H1 (cell line): ENCODE data around the gene BBS5. TPM values are rescaled to one million over a fixed set of nuclear protein-coding genes. Genes with fewer than 3 reads are reported as not detected.
A peak's percentile ranks its signal among the peaks of the same experiment; 100 is the strongest.

Source experiments
- CTCF ChIA-PET: fragments of 300-600 bp; sonication (Branson Sonifier 250); formaldehyde crosslinking; loops from one replicate; lab custom pipeline; 2021; ENCODE audit not compliant: partially characterized antibody; lab: Charles Lee
- POLR2A ChIA-PET: fragments of 300-600 bp; sonication (Branson Sonifier 250); formaldehyde crosslinking; loops from one replicate; lab custom pipeline; 2021; ENCODE audit warnings: inconsistent platforms; ENCODE audit not compliant: partially characterized antibody; lab: Charles Lee
- DNase-seq, 2 experiments: peaks; one replicate each; pipeline versions ENCODE4 v3.0.0 to v3.0.0-alpha.2; 2010 to 2022; ENCODE audit warnings: low spot score in 2 of 2, low read depth in 1 of 2, mixed read lengths in 1 of 2
- FAIRE-seq: peaks from 2 replicates; lab custom pipeline; 2011; peaks lifted over from hg19 to GRCh38; lab: Jason Lieb, UNC
- H2AFZ ChIP-seq: 2 replicates; pipeline ENCODE4 v1.8.1; 2012; ENCODE audit warnings: low read length, inconsistent platforms
- H2AK5ac ChIP-seq: 2 replicates; pipeline ENCODE4 v1.6.1; 2013; ENCODE audit warnings: low read depth, low read length
- H2BK120ac ChIP-seq: replicated peaks from 2 replicates; pipeline ENCODE3; 2013; ENCODE audit warnings: low read depth, low read length, inconsistent platforms
- H2BK12ac ChIP-seq: 2 replicates; pipeline ENCODE4 v1.6.1; 2013; ENCODE audit warnings: low read depth, low read length
- H2BK15ac ChIP-seq: 2 replicates; pipeline ENCODE4 v1.6.1; 2013; ENCODE audit warnings: low read length
- H2BK20ac ChIP-seq: 2 replicates; pipeline ENCODE4 v1.6.1; 2013; ENCODE audit warnings: low read length
- H2BK5ac ChIP-seq: 2 replicates; pipeline ENCODE4 v1.6.1; 2013; ENCODE audit warnings: low read depth, low read length
- H3K14ac ChIP-seq: 2 replicates; pipeline ENCODE4 v1.6.1; 2013; ENCODE audit warnings: inconsistent platforms; ENCODE audit not compliant: insufficient read length
- H3K18ac ChIP-seq: 2 replicates; pipeline ENCODE4 v1.6.1; 2013; ENCODE audit warnings: low read length; ENCODE audit errors: extremely low read depth
- H3K23ac ChIP-seq: 2 replicates; pipeline ENCODE4 v1.6.1; 2013; ENCODE audit warnings: inconsistent platforms; ENCODE audit not compliant: insufficient read length
- H3K23me2 ChIP-seq: 2 replicates; pipeline ENCODE4 v1.6.1; 2013; ENCODE audit warnings: low read depth, low read length
- H3K27ac ChIP-seq: 2 replicates; pipeline ENCODE4 v1.6.1; 2011; ENCODE audit warnings: low read depth, low read length, inconsistent platforms
- H3K27me3 ChIP-seq, 4 experiments: replicated peaks in 1 of 4; 1 replicate in 1 of 4; 2 replicates in 3 of 4; pipeline versions ENCODE4 v1.6.1 to v1.8.1; 2011 to 2013; ENCODE audit warnings: low read length in 3 of 4, mild to moderate bottlenecking in 3 of 4, inconsistent platforms in 2 of 4, mixed read lengths in 2 of 4, moderate library complexity in 1 of 4; ENCODE audit not compliant: control insufficient read depth in 3 of 4, insufficient read depth in 3 of 4; ENCODE audit errors: extremely low read depth in 1 of 4
- H3K36me3 ChIP-seq, 4 experiments: 2 replicates each; pipeline versions ENCODE4 v1.6.1 to v1.8.1; 2011 to 2013; ENCODE audit warnings: mild to moderate bottlenecking in 4 of 4, low read length in 3 of 4, moderate library complexity in 2 of 4, control low read depth in 1 of 4, inconsistent platforms in 1 of 4; ENCODE audit not compliant: insufficient read depth in 4 of 4, control insufficient read depth in 2 of 4
- H3K4ac ChIP-seq: replicated peaks from 2 replicates; pipeline ENCODE3; 2013; ENCODE audit warnings: low read length, low read depth, mixed read lengths, inconsistent platforms; ENCODE audit not compliant: insufficient read length
- H3K4me1 ChIP-seq, 4 experiments: replicated peaks in 1 of 4; 1 replicate in 1 of 4; 2 replicates in 3 of 4; pipeline versions ENCODE4 v1.6.1 to v1.8.1; 2011 to 2013; ENCODE audit warnings: low read length in 3 of 4, inconsistent platforms in 2 of 4, mixed read lengths in 1 of 4; ENCODE audit not compliant: insufficient read depth in 4 of 4, control insufficient read depth in 3 of 4
- H3K4me2 ChIP-seq, 2 experiments: 2 replicates each; pipeline versions ENCODE4 v1.6.1 to v1.8.1; 2011 to 2013; ENCODE audit warnings: low read depth in 2 of 2, low read length in 2 of 2, control low read depth in 1 of 2, inconsistent platforms in 1 of 2, mild to moderate bottlenecking in 1 of 2; ENCODE audit not compliant: insufficient read depth in 1 of 2
- H3K4me3 ChIP-seq, 4 experiments: fragments of 200-600, 300-600 bp in 1 of 4; sonication (generic), shearing (Covaris generic), sonication (Bioruptor Twin) in 1 of 4; 2 replicates each; pipeline versions ENCODE4 v1.5.1 to v1.8.1; 2011 to 2016; ENCODE audit warnings: low read length in 4 of 4, low read depth in 3 of 4, control low read depth in 2 of 4, inconsistent platforms in 2 of 4, mild to moderate bottlenecking in 2 of 4, mixed read lengths in 1 of 4, moderate library complexity in 1 of 4; ENCODE audit not compliant: insufficient read depth in 2 of 4; ENCODE audit errors: extremely low read depth in 1 of 4
- H3K56ac ChIP-seq: replicated peaks from 2 replicates; pipeline ENCODE3; 2013; ENCODE audit warnings: low read depth, mild to moderate bottlenecking, mixed read lengths, low read length, inconsistent platforms; ENCODE audit not compliant: insufficient read length
- H3K79me1 ChIP-seq: 2 replicates; pipeline ENCODE4 v1.6.1; 2013; ENCODE audit warnings: low read depth, low read length, control low read depth
- H3K79me2 ChIP-seq, 2 experiments: 2 replicates each; pipeline versions ENCODE4 v1.6.1 to v1.8.1; 2012 to 2013; ENCODE audit warnings: low read length in 2 of 2, mild to moderate bottlenecking in 2 of 2, inconsistent platforms in 1 of 2; ENCODE audit not compliant: insufficient read depth in 2 of 2, control insufficient read depth in 1 of 2
- H3K9ac ChIP-seq, 4 experiments: replicated peaks in 1 of 4; 1 replicate in 1 of 4; 2 replicates in 3 of 4; pipeline versions ENCODE4 v1.6.1 to v1.8.1; 2011 to 2013; ENCODE audit warnings: low read depth in 3 of 4, low read length in 3 of 4, control low read depth in 2 of 4, mild to moderate bottlenecking in 2 of 4, moderate library complexity in 2 of 4, inconsistent platforms in 1 of 4; ENCODE audit errors: extremely low read depth in 1 of 4
- H3K9me3 ChIP-seq, 2 experiments: 2 replicates each; pipeline versions ENCODE4 v1.6.1 to v1.8.1; 2012 to 2013; ENCODE audit warnings: mild to moderate bottlenecking in 2 of 2, moderate library complexity in 2 of 2, control low read depth in 1 of 2, inconsistent platforms in 1 of 2, low read depth in 1 of 2, low read length in 1 of 2, mixed read lengths in 1 of 2; ENCODE audit not compliant: insufficient read depth in 2 of 2
- H4K20me1 ChIP-seq, 2 experiments: replicated peaks in 1 of 2; 2 replicates each; pipeline versions ENCODE3 to v1.8.1; 2011 to 2013; ENCODE audit warnings: inconsistent platforms in 2 of 2, low read length in 2 of 2, mild to moderate bottlenecking in 1 of 2; ENCODE audit not compliant: insufficient read depth in 2 of 2, control insufficient read depth in 1 of 2
- H4K5ac ChIP-seq: 2 replicates; pipeline ENCODE4 v1.6.1; 2013; ENCODE audit warnings: low read length, low read depth, mixed read lengths, inconsistent platforms; ENCODE audit not compliant: insufficient read length
- H4K8ac ChIP-seq: 2 replicates; pipeline ENCODE4 v1.8.0; 2013; ENCODE audit warnings: mild to moderate bottlenecking, moderate library complexity, low read length, inconsistent platforms; ENCODE audit not compliant: insufficient read depth; ENCODE audit errors: extremely low read depth
- H4K91ac ChIP-seq: replicated peaks from 2 replicates; pipeline ENCODE3; 2013; ENCODE audit warnings: low read length, mixed read lengths, inconsistent platforms; ENCODE audit not compliant: insufficient read length
- ASH2L ChIP-seq: fragments of 200-600, 300-600 bp; sonication (generic); IDR thresholded peaks from one replicate; pipeline ENCODE4 v1.7.1; 2017; ENCODE audit warnings: low read length
- KDM5A ChIP-seq: fragments of 200-600 bp; IDR thresholded peaks from 2 replicates; pipeline ENCODE4 v1.7.1; 2012; ENCODE audit warnings: mild to moderate bottlenecking, low read length, inconsistent platforms, mixed read lengths
- POU5F1 ChIP-seq: IDR thresholded peaks from 2 replicates; pipeline ENCODE4 v1.6.1; 2011; ENCODE audit warnings: low read depth, mild to moderate bottlenecking, low read length, moderate library complexity
- SRF ChIP-seq: IDR thresholded peaks from 2 replicates; pipeline ENCODE4 v1.6.1; 2011; ENCODE audit warnings: mild to moderate bottlenecking, low read depth, low read length, moderate library complexity
- SUZ12 ChIP-seq: fragments of 200-600 bp; sonication (generic); IDR thresholded peaks from 2 replicates; pipeline ENCODE4 v1.6.1; 2012; ENCODE audit warnings: mild to moderate bottlenecking, inconsistent platforms, low read length, moderate library complexity, mixed read lengths
- WGBS, 2 experiments: shearing (Covaris generic) in 1 of 2; methylation state at CpG; one replicate each; pipeline versions ENCODE4 v1.1.6 to v1.1.7; 2013 to 2015; ENCODE audit warnings: low lambda C conversion rate in 2 of 2, mixed read lengths in 2 of 2, inconsistent platforms in 1 of 2, low coverage in 1 of 2, missing lambda C conversion rate in 1 of 2; ENCODE audit not compliant: insufficient replicate concordance in 2 of 2, insufficient coverage in 1 of 2, insufficient read length in 1 of 2; ENCODE audit errors: extremely low coverage in 1 of 2, missing lambda C conversion rate in 1 of 2; 5-methylcytosine and 5-hydroxymethylcytosine counted together
- polyA plus RNA-seq, 7 experiments: library from polyadenylated mRNA; depleted of rRNA in 3 of 7; stranded (reverse) in 5 of 7; unstranded in 2 of 7; fragments of >200 nt in 5 of 7; fragments of 200-250 nt in 2 of 7; gene quantifications; 1 replicate in 5 of 7; 2 replicates in 1 of 7; 4 replicates in 1 of 7; pipeline versions ENCODE4 v1.2.1 to v1.2.3, GENCODE V29; 2011 to 2013; ENCODE audit warnings: missing spikeins in 2 of 7, mixed read lengths in 2 of 7
- total RNA-seq: library from RNA; stranded (reverse); fragmentation: NEBNext Ultra II Directional; extraction: Animal tissue kit (Norgen Biotek cat#: 25700); gene quantifications from 2 replicates; pipeline ENCODE4 v1.2.1, GENCODE V29; 2021

BBS5 gene
- total and polyA plus RNA-seq, 2 of the 8 experiments (the other 6 are each of a cell fraction or from before 2014, with no cell fraction given), result 0.20 to 0.36 TPM

DNA sequence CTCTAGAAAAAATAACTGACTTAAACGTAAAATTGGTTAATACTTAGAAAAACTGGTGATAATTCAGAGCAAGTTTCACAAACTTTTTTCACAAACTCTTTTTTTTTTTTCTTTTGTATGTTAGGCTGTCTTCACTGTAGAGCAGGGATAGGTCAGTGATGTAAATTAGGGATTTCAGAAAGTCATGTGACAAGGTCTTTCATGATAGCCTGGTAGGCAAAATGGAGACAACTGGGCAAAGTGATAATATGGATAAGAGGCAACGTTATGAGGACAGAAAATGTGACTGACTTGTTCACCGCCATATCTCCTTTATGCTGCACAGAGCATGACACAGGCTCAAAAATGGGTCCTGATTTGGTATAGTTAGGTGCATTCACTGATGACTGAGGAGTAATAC lies 39.4 kb upstream of the BBS5 start:
- TF ChIP-seq POU5F1 (no peak), SUZ12 (no peak), KDM5A (no peak), ASH2L (no peak), SRF (no peak)
- H3K18ac ChIP-seq, result no peak overlapping the region
- FAIRE-seq, result no peak
- WGBS, 2 experiments, result 93% methylated on average over 3 of the region's 3 CpGs; no CpG with 5 or more reads in 1 of the 2 experiments
- H2AK5ac ChIP-seq, result no peak overlapping the region
- no peak overlapping the region for H2BK120ac ChIP-seq
- H4K5ac ChIP-seq, result no peak overlapping the region
- no peaks in the 10 kb centered on the region for H3K79me2 ChIP-seq
- H3K23ac ChIP-seq, result no peak overlapping the region
- H3K9me3 ChIP-seq, result no peaks in the 10 kb centered on the region
- no peak overlapping the region for H3K4ac ChIP-seq
- H4K20me1 ChIP-seq, result no peaks in the 10 kb centered on the region
- H3K56ac ChIP-seq, result no peak overlapping the region
- CTCF ChIA-PET, result interaction anchor here (0.6 to 1.7 kb wide), 2 partner anchors 12 to 153 kb away, joined by 5 to 6 read pairs; no protein-coding TSS in a partner anchor
- no peaks in the 10 kb centered on the region for H3K27me3 ChIP-seq
- no peaks in the 10 kb centered on the region for H3K23me2 ChIP-seq
- no peak overlapping the region for H3K9ac ChIP-seq
- H2AFZ ChIP-seq, result peak overlapping the region; percentile 96; the same call in 1 of the 2 replicates
- H3K4me3 ChIP-seq, result no peak overlapping the region
- H2BK12ac ChIP-seq, result no peak overlapping the region
- H3K4me1 ChIP-seq, result no peaks in the 10 kb centered on the region
- H3K14ac ChIP-seq, result no peak overlapping the region
- H3K36me3 ChIP-seq, result no peaks in the 10 kb centered on the region
- no peaks in the 10 kb centered on the region for H3K79me1 ChIP-seq
- H4K91ac ChIP-seq, result no peak overlapping the region
- no peak overlapping the region for H2BK15ac ChIP-seq
- no peak overlapping the region for H3K4me2 ChIP-seq
- H3K27ac ChIP-seq, result no peak overlapping the region
- no peak overlapping the region for H4K8ac ChIP-seq
- no peak for DNase-seq
- no peak overlapping the region for H2BK5ac ChIP-seq
- H2BK20ac ChIP-seq, result no peak overlapping the region
- POLR2A ChIA-PET, result no interaction called here
